CD4-positive, alpha-beta T cell treated with Interleukin-17A for 4 hours (primary cell): Measurements from ENCODE around the gene RNF227.
"Not testable (repeated sequence)": the region's sequence is repeated elsewhere in the genome, so short reads cannot be mapped to it uniquely, and the experiment has no call there.

ENCODE experiments used
- DNase-seq: peaks from one replicate; pipeline ENCODE4 v3.0.0-alpha.2; 2020; ENCODE audit warnings: mixed read lengths

The RNF227 gene

GRCh38 chr17:7887482-7888183 lies 28.5 kb downstream of the RNF227 start:
- DNase-seq, result peak; percentile 95

GRCh38 chr17:7887038-7887481 lies 29.0 kb downstream of the RNF227 start:
- no peak for DNase-seq

- DNase-seq, result peak; percentile 79
Measured at GRCh38 chr17:7886227-7887037, 29.7 kb downstream of the RNF227 start.

- peak; percentile 59 for DNase-seq
Measured at GRCh38 chr17:7885367-7886226, 30.5 kb downstream of the RNF227 start.

GRCh38 chr17:7884581-7885366 lies 31.3 kb downstream of the RNF227 start:
- DNase-seq, result peak; percentile 68

- DNase-seq, result peak; percentile 38
Measured at GRCh38 chr17:7883781-7884386, 32.2 kb downstream of the RNF227 start.

GRCh38 chr17:7882629-7883028 lies 33.5 kb downstream of the RNF227 start:
- DNase-seq, result no peak

GRCh38 chr17:7882068-7882467 lies 34.0 kb downstream of the RNF227 start:
- no peak for DNase-seq

- DNase-seq, result peak; percentile 46
Measured at GRCh38 chr17:7881276-7882054, 34.6 kb downstream of the RNF227 start.

- no peak for DNase-seq
Measured at GRCh38 chr17:7880076-7880868, 35.8 kb downstream of the RNF227 start.

GRCh38 chr17:7878234-7878633 lies 37.9 kb downstream of the RNF227 start:
- DNase-seq, result no peak

GRCh38 chr17:7875804-7876370 lies 40.2 kb downstream of the RNF227 start:
- no peak for DNase-seq

GRCh38 chr17:7873051-7873450 lies 43.0 kb downstream of the RNF227 start:
- DNase-seq, result no peak

- peak; percentile 48 for DNase-seq
Measured at GRCh38 chr17:7867881-7868329, 48.2 kb downstream of the RNF227 start.

GRCh38 chr17:7864995-7865650 lies 51.0 kb downstream of the RNF227 start:
- no peak for DNase-seq

- DNase-seq, result not testable (repeated sequence)
Measured at GRCh38 chr17:7864384-7864783, 51.7 kb downstream of the RNF227 start.
